Stimulated activated CD4-positive, alpha-beta T cell treated with anti-CD3 and anti-CD28 coated beads, Interleukin-2, amount 100 ng/mL, for 4 hours (primary cell): ENCODE data around the gene MYT1.
"Not testable (repeated sequence)": the region's sequence is repeated elsewhere in the genome, so short reads cannot be mapped to it uniquely, and the experiment has no call there.

Source experiments
- DNase-seq: peaks from one replicate; pipeline ENCODE4 v3.0.0-alpha.2; 2020; ENCODE audit warnings: low read depth

MYT1 gene

GRCh38 chr20:64232794-64233193, 68.5 kb downstream of the MYT1 start:
- DNase-seq = no peak

GRCh38 chr20:64233725-64234124, 69.5 kb downstream of the MYT1 start:
- DNase-seq = no peak

GRCh38 chr20:64234291-64234791, 70.1 kb downstream of the MYT1 start:
- DNase-seq = no peak

- DNase-seq = not testable (repeated sequence)
Observed at GRCh38 chr20:64234921-64235565, 70.8 kb downstream of the MYT1 start.

GRCh38 chr20:64236137-64237088, 72.2 kb downstream of the MYT1 start:
- no peak for DNase-seq

GRCh38 chr20:64237316-64237715, 73.1 kb downstream of the MYT1 start:
- DNase-seq = no peak

GRCh38 chr20:64238115-64238825, 74.0 kb downstream of the MYT1 start:
- DNase-seq = no peak

GRCh38 chr20:64238851-64239387, 74.7 kb downstream of the MYT1 start:
- DNase-seq = no peak

GRCh38 chr20:64239449-64240242, 75.4 kb downstream of the MYT1 start:
- no peak for DNase-seq

- no peak for DNase-seq
Observed at GRCh38 chr20:64240243-64241015, 76.2 kb downstream of the MYT1 start.

- DNase-seq = no peak
Observed at GRCh38 chr20:64241061-64241460, 76.8 kb downstream of the MYT1 start.

- no peak for DNase-seq
Observed at GRCh38 chr20:64242003-64242796, 77.9 kb downstream of the MYT1 start.

- no peak for DNase-seq
Observed at GRCh38 chr20:64242797-64243475, 78.7 kb downstream of the MYT1 start.

GRCh38 chr20:64244281-64244805, 80.1 kb downstream of the MYT1 start:
- no peak for DNase-seq

GRCh38 chr20:64244870-64245603, 80.8 kb downstream of the MYT1 start:
- no peak for DNase-seq

GRCh38 chr20:64245746-64246595, 81.7 kb downstream of the MYT1 start:
- DNase-seq = no peak

- DNase-seq = no peak
Observed at GRCh38 chr20:64246616-64247306, 82.5 kb downstream of the MYT1 start.
